Middle frontal gyrus (tissue), 1 donor: ENCODE results near the gene RHOF.

Experiments
- DNase-seq: peaks from one replicate; pipeline ENCODE4 v3.0.0-alpha.2; 2015; ENCODE audit warnings: low spot score; ENCODE audit errors: extremely low spot score

The RHOF gene

DNA sequence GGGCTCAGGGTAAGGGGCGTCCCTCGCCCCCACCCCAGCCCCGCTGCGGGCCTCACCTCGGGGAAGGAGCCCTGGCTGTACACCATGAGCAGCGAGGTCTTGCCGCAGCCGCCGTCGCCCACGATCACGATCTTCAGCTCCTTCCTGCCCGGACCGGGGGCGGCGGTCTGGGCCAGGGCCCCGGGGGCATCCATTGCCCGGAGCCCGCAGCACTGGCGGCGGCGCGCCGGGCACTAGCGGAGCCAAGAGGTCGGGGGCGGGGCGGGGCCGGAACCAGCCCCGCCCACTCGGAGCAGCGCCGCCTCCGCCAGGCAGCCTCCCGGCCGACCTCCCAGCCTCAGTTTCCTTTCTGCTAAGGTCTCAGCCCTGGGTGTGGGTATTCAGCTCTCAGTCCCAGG, at the start of gene RHOF:
RHOF (minus strand) TSS at position 249 of the 398 bp plus-strand sequence; CDS start at position 194, 55 bp downstream.
- no peak for DNase-seq

GRCh38 chr12:121839993-121840761, 46.7 kb upstream of the RHOF start:
- DNase-seq = no peak

GRCh38 chr12:121839106-121839992, 45.9 kb upstream of the RHOF start:
- DNase-seq = peak; percentile 84

DNA sequence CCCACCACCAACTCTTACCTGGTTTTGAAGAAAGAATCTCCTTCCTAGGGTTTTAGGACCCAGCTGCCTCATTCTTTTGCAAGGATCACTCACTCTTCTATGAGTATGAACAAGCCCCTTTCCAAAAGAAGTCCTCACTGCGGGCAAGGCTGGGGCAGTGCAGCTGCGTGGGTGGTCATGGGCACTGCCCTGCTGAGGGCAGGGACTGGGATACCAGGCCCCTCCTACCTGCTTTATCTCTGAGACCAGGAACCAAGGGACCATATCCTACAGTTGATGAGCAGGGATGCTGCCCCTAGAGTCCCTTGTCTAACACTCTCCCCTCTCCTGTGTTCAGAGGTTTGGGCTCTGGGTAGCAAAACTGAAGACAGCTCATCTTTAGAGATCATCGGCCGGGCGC, 44.6 kb upstream of the RHOF start:
- no peak for DNase-seq

DNA sequence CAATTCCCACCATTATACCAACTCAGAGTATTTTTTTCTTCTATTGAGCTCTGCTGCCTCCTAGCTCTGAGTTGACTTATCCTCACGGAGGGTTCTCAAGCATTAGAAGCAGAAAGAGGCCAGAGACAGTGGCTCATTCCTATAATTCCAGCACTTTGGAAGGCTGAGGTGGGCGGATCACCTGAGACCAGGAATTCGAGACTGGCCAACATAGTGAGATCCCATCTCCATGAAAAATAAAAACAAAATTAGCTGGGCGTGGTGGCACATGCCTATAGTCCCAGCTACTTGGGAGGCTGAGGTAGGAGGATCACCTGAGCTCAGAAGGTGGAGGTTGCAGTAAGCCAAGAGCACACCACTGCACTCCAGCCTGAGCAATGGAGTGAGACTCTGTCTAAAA, 44.2 kb upstream of the RHOF start:
- no peak for DNase-seq

DNA sequence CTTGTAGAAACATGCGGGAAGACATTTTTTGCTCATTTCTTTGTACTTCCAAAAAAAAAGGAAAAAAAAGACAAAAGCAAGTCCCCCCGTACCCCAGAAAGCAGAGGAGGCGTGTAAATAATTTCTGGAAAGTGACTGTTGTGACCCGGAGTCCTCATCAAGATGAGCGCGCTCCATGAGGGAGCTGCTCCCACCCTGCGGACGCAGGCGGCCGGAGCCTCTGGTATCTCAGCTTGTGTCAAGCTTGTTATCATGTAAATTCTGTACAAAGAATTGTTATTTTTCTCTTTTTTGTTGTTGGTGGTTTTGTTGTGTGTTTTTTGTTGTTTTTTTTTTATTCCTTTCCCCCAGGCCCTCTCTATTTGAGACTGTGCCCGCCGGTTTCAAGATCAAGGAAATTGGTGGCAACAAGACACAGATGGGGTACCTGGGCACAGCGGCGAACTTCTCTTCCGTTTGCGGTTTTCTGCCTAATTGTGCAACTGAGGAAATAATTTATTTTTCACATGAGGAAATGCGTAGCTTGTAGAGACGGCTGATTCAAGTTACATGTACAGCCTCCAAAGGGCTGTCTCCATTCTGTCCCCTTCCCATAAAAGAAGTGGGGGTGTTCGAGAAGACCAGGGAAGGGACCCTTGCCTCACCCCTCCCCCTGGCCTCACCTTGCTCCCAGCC, 38.2 kb upstream of the RHOF start:
- no peak for DNase-seq

- no peak for DNase-seq
Observed at GRCh38 chr12:121830588-121831265, 37.2 kb upstream of the RHOF start.

GRCh38 chr12:121830134-121830533, 36.6 kb upstream of the RHOF start:
- no peak for DNase-seq

- no peak for DNase-seq
Observed at GRCh38 chr12:121829250-121829918, 35.9 kb upstream of the RHOF start.

DNA sequence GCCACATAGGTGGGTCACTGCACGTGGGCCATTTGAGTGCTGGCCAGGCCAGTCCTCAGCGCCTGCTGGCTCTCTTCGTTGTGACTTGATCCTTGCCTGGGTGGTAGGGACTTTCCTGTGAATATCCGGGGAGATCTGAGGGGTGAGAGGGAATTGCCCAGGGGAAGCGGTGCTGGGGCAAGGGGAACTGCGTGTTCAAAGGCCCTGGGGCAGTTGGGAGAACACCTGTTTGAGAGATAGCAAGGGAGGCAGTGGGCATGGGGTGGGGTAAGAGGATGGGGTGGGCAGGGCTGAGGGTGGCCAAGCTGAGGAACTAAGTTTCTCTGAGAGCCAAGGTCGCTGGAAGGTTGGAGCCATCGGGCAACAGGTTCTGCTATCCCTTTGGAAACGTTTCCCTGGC, 35.3 kb upstream of the RHOF start:
- DNase-seq = no peak

GRCh38 chr12:121828306-121828705, 34.8 kb upstream of the RHOF start:
- no peak for DNase-seq

DNA sequence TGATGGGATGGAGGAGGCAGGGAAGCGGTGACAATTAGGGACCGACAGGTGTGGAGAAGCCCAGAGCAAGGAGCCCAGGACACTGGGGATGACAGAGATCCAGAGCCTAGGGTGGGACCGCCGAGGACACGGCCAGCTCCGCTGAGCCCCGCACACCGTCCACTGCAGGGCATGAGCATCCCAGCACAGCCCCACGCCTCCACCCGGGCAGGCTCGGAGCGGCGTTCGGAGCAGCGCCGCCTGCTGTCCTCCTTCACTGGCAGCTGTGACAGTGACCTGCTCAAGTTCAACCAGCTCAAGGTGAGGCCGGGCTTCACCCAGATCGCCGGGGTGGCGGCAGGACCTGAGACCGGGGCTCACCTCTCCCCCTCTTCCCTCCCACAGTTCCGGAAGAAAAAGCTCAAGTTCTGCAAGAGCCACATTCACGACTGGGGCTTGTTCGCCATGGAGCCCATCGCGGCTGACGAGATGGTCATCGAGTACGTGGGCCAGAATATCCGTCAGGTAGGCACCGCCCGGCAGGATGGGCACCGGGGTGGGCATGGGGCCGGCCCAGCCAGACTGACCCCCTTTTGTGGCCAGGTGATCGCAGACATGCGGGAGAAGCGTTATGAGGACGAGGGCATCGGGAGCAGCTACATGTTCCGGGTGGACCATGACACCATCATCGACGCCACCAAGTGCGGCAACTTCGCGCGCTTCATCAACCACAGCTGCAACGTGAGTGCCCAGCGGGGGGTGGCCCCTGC, 34.0 kb upstream of the RHOF start:
- no peak for DNase-seq

- no peak for DNase-seq
Observed at GRCh38 chr12:121826318-121827150, 33.0 kb upstream of the RHOF start.

- no peak for DNase-seq
Observed at GRCh38 chr12:121825041-121825523, 31.6 kb upstream of the RHOF start.

GRCh38 chr12:121823727-121824115, 30.2 kb upstream of the RHOF start:
- no peak for DNase-seq

GRCh38 chr12:121823101-121823726, 29.7 kb upstream of the RHOF start:
- no peak for DNase-seq

DNA sequence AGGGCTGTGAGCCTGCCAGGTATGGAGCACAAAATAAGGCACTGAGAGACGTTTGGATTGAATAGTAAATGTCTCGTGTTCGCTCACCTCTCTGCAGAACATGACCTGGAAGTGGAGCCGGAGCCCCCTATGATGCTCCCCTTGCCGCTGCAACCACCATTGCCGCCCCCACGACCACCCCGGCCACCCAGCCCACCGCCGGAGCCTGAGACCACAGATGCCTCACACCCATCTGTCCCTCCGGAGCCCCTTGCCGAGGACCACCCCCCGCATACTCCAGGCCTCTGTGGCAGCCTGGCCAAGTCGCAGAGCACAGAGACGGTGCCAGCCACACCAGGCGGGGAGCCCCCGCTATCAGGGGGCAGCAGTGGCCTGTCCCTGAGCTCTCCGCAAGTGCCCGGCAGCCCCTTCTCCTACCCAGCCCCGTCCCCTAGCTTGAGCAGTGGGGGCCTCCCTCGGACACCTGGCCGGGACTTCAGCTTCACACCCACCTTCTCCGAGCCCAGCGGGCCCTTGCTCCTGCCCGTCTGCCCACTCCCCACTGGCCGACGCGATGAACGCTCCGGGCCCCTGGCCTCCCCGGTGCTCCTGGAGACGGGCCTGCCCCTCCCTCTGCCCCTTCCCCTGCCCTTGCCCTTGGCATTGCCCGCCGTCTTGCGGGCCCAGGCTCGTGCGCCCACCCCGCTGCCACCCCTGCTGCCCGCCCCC, 29.1 kb upstream of the RHOF start:
- no peak for DNase-seq

DNA sequence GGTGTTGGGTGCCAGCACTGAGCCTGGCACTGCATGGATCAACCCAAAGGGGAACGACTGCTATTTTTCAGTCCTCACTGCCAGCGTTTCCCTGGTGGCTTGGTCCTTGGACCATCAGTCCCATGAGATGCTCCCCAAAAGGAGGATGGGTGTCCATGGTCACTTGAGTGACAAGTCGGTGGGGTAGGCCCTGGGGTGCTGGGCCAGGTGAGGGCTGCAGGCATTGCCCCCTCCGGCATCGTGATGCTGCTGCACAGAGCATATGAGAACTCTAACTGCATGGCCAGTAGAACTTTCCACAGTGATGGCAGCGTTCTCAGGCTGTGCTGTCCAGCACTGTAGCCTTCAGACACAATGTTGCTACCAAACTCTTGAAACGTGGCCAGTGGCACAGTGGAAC, 26.6 kb upstream of the RHOF start:
- DNase-seq = no peak
